KG1 (cell line): ENCODE results near the gene PRKAG1.

Experiments used
- DNase-seq: peaks from one replicate; lab custom pipeline; 2025; lab: John Stamatoyannopoulos, UW

Gene PRKAG1

GRCh38 chr12:49010092-49010668, 8.4 kb downstream of the PRKAG1 start:
- DNase-seq = no peak

- DNase-seq = no peak
Observed at GRCh38 chr12:49008943-49009342, 9.6 kb downstream of the PRKAG1 start.

- DNase-seq = no peak
Observed at GRCh38 chr12:49000346-49000745, 18.2 kb downstream of the PRKAG1 start.

GRCh38 chr12:48999371-49000131, 19.0 kb downstream of the PRKAG1 start, which contains the start of gene DDN:
Gene DDN (minus strand): TSS chr12:48999375. CDS start chr12:48999287, 88 bp downstream.
- no peak for DNase-seq

- no peak for DNase-seq
Observed at GRCh38 chr12:48998497-48999353, 19.9 kb downstream of the PRKAG1 start.

GRCh38 chr12:48997719-48998496, 20.7 kb downstream of the PRKAG1 start:
- no peak for DNase-seq

- peak; percentile 63 for DNase-seq
Observed at GRCh38 chr12:48996794-48997718, 21.5 kb downstream of the PRKAG1 start.

- no peak for DNase-seq
Observed at GRCh38 chr12:48995086-48995879, 23.3 kb downstream of the PRKAG1 start.

GRCh38 chr12:48994224-48995085, 24.1 kb downstream of the PRKAG1 start:
- no peak for DNase-seq

GRCh38 chr12:48993787-48994186, 24.8 kb downstream of the PRKAG1 start:
- no peak for DNase-seq

- no peak for DNase-seq
Observed at GRCh38 chr12:48991247-48992050, 27.1 kb downstream of the PRKAG1 start.

GRCh38 chr12:48990552-48990951, 28.0 kb downstream of the PRKAG1 start:
- DNase-seq = no peak

GRCh38 chr12:48988030-48988649, 30.4 kb downstream of the PRKAG1 start:
- DNase-seq = peak; percentile 57

- no peak for DNase-seq
Observed at GRCh38 chr12:48986720-48987291, 31.8 kb downstream of the PRKAG1 start.

GRCh38 chr12:48985901-48986300, 32.7 kb downstream of the PRKAG1 start:
- DNase-seq = no peak

- no peak for DNase-seq
Observed at GRCh38 chr12:48985475-48985897, 33.1 kb downstream of the PRKAG1 start.

- DNase-seq = no peak
Observed at GRCh38 chr12:48982397-48983080, 36.0 kb downstream of the PRKAG1 start.
